Non-pigmented ciliary epithelial cell (primary cell): ENCODE measurements around the gene FARS2.

ENCODE experiments used
- DNase-seq: peaks from one replicate; pipeline ENCODE4 v3.0.0-alpha.2; 2010; ENCODE audit warnings: low read depth

FARS2 gene

DNA sequence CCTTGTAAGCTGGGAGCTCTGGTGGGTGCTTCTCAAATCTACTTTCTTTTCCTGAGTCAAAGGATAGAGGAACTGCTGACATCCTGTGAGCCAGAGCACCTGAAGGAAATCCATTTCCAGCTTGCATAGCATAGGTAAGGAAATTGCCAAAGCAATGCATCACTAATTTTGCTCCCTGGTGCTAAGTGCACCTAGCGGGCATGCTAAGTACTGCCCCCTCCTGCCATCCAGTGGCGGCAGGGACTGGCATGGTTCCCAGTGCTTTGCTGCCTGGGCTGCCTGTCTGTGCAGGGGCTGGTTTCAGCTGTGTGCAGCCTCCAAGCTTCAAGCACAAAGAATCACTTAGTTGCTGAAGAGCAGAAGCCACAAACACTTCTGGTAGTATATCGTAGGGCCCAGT, 63.9 kb downstream of the FARS2 start:
- no peak for DNase-seq

DNA sequence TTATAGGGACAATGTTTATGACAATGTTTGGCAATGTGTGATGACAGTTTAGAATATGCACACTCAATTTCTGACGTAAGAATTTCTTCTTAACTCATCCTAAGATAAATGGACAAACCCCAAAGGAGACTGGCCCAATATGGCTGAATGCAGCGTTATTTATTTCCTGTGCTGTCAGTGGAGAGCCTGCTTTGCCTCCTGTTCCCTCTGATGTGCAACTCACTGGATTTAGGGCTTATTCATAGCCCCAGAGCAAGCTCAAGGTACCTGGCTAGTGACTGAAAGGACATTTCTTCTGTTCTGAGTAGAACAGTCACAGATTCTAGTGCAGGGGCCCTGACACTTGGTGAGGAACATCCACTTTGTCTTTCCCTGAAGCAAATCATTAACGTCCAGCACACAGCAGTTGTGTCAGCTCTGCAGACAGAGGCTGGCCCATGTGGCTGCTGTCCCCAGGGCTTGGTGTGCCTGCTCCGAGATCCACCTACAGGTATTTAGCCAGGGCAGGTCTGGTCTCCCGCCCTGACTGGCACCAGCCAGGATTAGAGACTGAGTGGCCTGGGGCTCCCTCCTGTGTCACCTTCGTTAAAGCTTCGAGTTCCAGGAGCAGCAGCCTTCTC, 64.8 kb downstream of the FARS2 start:
- no peak for DNase-seq

DNA sequence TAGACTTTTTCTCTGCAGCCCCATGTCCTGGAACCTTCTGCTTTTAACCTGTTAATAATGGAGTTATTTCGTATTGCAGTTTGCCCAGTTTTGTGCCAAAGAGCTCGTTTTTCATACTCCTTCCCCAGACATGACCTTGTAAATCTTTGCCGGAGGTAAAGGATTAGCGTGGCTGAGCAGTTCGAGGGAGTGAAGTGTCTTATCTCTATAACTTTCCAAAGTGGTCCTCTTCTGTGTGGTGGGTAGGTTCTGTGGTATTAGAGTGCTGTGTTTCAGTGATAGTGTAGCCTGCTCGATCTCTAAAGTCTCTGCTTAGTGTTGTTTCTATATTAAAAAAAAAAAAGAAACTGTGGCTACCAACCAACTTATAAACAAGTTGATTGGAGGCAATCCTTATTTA, 67.5 kb downstream of the FARS2 start:
- DNase-seq = no peak

DNA sequence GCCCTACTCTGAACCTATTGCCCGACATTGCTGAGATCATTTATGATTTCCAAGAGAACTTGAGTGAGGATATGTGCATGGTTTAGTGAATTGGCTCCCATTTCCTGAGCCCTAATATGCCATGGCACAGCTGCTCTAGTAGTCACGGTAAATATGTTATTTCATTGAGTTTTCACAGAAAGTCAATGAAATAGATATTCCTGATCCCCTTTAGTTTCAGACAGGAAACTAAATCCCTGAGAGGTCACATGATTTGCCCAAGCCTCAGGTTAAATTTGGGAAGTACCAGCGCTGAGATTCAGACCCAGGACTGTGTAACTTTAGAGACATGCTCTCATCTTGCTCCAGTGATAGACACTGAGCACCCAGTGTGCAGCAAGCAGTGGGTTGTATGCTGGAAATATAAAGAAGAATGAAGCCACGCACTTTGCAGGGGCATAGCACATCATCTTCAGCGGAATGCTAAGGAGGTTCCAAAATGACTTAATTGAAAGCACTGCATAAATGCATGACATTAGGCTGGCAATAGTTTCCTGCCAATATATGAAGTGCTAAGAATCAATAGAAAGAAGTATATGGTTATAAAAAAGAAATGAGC, 70.6 kb downstream of the FARS2 start:
- DNase-seq = no peak

DNA sequence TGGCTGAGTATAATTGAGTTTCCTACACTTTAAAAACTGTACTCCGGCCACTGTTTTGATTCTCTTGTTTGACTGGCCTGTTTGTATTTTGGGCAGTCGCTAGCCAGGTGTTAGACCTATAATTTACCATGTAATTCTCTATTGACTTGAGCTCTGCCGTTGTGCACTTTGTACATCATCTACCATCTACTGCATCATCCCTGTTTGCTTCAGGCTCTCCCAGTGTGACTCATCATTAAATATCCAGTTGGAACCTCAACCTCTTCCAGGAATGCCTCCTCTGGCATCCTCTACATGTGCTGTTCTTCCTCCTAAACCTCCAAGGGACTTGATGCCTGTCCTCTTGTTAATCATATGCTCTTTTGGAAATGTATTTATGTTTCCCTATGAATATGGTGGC, 72.3 kb downstream of the FARS2 start:
- DNase-seq = no peak

DNA sequence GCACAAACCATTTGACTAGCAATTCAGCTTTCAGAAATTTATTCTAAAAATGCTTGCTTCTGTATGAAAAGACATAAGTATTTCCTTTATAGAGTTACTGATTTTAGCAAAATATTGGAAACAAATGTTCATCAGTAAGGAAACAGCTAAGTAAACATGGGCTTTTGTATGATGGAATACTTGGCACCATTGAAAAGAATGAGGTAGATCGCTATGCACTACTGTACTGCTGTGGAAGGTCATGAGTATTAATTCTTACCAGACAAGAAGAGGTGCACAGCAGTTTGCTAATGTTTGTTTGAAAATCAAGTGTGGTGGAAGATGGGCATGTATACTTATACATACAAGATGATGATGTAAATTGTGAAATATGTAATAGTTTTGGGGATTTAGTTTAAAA, 73.0 kb downstream of the FARS2 start:
- no peak for DNase-seq

DNA sequence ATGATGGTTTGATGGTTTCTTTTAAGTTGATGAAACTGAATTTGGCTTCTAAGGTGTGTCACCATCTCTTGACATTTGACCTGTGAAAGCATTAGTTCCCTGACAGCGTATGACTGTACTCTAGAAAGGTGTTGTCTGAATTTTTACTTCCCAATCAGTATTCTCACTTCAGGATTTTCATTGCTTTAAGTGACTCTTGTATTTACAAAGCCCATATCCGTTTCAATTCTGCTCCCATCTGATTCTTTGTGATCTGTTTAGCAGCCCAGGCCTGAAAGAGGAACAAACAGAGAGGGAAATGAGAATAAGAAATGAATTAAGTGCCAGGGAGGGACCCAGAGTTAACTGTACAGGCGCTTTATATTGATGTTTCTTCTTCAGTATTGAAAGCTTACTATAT, 73.7 kb downstream of the FARS2 start:
- DNase-seq = no peak

DNA sequence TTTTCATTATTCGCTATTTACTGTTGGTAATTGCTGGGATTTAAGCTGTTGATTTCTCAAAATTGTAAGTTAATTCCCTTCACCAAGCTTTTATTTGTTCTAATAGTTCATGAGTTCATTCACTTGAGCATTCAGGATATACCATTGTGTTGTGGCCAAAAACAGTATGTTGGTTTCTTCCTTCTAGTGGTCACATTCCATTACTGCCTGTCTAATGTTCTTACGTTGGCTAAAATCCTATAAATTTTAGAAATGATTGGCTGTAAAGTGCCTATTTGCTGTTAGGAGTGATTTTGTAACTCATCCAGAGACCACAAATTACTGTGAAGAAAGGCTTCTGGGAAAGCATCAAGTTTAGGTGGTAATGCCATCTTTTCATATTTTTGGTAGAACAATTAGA, 76.3 kb downstream of the FARS2 start:
- DNase-seq = no peak

DNA sequence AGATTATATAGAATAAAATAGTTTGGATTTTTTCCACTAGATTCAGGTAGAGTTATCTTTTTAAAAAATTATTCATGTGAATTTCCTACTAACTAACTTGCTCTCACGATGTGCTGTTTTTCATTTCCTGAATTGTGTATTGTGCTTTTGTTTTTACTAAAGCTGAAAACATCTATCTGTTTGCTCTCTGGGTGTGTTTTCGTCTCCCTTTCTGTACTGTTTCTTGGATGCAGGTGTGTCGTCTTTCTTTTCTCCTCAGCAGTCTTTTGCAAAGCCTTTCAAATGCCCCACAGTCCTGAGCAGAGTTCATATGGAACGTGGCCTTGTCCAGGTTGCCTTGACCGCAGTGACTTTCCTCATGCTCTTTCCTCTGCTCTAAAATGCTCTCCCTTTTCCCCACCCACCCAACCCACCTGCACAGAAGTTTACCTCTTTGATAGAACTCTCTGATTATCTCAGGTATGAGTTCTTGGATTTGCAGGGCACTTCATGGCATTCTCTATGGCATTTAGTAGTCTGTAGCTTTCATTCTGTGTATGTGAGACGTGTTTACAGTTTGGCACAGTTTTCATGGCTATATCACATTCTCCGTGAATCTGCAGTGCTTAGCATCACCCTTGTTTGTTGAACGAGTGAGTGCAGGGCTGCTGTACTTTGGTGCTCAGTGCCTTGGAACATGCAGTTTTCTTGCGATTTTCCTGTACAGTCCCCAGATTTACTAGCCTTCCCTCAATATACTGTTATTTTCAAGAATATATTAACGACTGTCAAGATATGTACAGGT, 77.1 kb downstream of the FARS2 start:
- no peak for DNase-seq

DNA sequence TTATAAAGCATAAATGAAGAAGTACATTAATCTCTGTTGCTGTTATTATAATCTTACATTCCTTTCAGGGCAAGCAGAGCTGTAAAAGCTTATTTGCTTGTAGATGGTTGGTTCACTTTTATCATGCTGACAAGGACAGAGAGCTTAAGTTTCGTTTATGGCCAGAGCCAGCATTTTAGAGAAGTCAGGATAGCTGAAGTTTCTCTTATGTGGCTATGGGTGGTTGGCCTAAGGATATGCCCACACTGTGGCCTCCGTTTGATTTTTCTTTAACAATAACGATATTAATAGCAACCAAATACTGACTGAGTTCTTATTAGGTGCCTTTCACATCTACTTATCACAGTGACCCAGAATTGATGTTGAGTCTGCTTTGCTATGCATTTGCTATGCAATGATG, 78.5 kb downstream of the FARS2 start:
- no peak for DNase-seq

DNA sequence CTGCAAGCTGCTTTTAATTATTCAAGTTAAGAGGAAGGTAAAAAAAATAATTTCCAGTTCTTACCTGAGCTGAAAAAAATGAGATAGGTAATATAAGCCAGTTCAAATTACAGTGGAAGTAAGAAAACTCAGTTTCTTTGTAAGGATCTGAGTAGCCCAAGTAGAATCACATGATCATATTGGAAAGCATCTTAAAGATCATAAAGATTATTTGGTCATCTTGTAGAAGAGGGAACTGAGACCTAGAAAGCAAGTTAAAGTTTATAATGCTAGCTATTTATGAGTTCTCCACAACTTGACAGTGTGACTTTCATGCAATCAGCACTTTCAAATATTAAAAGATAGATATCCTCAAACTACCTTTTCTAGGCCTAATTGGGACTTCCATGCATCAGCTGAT, 80.5 kb downstream of the FARS2 start:
- DNase-seq = no peak

DNA sequence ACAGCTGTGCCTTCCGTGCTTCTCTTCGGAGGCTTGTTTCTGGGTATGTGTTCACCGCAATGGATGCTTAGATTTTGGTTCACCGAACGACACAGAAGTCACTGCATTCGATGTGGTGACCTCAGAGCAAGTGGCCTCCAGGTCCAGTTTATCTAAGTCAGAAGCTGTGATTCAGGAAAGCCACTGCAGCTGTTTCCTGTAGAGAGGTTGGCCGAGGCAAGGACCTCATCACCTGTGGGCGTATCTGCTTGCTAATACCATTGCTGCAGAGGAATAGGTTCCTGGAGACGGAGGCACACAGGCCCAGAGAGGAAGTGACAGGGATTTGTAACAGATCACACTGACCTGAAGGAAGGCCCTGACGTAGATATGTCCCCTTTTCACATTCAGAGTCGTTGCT, 82.7 kb downstream of the FARS2 start:
- no peak for DNase-seq

DNA sequence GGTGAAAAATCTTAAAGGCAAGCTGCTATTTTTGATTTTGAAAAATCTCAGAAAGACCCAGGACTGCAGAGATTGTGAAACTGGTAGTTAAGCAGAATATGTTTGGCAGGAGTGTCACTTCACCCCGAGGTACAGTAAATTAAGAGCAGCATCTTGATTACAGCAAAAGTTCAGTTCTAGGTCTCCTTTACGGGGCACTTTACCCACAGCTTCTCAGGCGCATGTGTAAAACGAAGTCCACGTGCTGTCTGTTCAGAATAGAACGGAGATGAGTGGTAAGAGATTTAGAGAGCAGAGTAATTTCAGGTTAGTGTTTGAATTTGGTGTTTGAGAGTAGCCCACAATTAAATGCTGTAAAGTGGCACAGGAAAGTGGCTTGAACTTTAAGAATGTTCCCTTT, 84.0 kb downstream of the FARS2 start:
- DNase-seq = no peak

DNA sequence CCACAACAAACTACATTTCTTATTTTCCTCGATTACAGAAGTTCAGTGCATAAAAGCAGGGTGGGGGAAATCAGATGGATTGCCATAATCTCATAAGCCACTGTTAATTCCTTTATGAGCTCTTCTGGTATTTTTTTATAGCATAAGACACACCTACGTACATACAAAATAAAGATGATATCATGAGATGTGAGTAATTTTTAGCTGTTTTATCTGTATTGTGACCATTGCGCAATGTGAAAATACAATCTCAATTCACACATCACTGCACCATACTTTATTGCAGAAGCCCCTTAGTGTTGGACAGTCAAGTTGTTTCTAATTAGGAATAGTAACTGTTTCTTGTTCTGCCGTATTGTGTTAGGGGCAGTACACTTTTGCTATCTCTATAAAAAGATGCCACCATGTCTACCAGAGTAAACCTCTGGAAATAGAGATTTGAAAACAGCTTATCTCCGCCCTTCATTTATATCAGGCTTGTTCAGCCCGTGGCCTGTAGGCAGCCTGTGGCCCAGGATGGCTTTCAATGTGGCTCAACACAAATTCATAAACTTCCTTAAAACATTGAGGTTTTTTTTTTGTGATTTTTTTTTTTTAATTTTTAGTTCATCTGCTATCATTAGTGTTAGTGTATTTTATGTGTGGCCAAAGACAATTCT, 90.4 kb downstream of the FARS2 start:
- no peak for DNase-seq

DNA sequence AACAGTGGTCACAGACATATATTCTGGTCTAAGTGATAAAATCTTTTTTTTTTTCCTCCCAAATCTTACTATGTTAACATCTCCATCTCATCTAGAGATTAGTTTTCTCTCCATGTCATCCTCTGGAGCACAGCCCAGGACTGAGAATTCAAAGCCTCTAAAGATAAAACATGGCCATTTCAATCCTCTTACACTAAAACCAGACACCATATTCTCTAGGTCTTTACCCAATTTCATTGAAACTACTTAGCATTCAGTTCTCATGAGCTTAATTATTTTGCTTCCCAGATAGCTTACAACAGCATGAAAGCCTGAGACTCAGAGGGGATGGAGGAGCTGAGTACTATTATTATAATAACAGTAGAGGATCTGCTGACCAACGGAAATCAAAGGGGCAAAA, 92.7 kb downstream of the FARS2 start:
- no peak for DNase-seq

DNA sequence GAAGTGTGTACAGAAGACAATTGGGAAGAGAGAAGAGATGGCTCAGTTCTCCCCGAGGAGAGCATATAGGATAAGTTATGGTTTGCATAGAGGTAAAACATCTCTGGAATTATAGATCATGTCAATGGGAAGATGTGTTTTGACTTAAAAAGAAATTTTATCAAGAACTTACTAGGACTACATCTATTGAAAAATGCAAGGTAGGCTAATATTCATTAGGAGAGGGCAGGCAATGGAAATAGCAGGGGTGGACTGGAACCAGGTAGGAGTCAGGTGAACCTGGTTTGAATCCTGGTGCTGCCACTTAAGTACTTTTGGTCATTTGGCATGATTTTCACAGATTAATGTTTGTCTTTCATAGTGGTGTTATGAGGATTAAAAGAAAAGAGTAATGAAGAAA, 96.2 kb downstream of the FARS2 start:
- no peak for DNase-seq

DNA sequence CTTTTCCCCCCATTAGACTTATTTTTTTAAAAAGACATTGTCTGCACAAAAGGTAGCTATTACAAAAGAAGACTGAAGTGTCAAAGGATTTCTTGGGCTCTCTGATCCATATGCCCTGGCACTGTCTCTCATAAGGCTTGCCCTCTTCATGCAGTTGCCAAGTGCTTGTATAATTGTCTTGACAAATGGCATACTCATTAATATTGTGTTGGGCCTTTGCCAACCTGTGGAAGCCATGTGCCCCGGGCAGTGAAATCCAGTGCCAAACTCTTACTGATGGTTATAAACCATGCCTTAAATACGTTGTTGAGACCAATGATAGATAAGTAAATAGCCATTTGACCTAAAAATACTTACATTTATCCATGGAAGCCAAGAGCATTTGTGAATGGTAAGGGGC, 98.1 kb downstream of the FARS2 start:
- DNase-seq = no peak

DNA sequence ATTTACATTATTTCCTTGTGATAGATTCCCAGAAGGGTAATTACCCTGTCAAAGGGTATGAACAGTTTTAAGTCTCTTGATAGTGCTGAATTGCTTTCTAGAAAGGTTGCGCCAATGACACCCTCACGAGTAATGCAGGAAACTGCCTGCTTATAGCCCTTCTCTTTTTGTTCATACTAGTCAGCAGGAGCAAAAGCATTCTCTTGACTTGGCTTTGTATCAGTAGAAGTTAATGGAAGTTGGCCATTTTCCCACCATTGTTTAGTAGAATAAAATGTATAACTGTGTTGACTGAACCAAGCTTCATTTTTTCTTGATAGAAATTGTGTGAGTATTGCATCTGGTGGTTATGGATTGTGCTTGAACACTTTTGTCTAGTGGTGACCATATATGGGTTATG, 100.1 kb downstream of the FARS2 start:
- no peak for DNase-seq

DNA sequence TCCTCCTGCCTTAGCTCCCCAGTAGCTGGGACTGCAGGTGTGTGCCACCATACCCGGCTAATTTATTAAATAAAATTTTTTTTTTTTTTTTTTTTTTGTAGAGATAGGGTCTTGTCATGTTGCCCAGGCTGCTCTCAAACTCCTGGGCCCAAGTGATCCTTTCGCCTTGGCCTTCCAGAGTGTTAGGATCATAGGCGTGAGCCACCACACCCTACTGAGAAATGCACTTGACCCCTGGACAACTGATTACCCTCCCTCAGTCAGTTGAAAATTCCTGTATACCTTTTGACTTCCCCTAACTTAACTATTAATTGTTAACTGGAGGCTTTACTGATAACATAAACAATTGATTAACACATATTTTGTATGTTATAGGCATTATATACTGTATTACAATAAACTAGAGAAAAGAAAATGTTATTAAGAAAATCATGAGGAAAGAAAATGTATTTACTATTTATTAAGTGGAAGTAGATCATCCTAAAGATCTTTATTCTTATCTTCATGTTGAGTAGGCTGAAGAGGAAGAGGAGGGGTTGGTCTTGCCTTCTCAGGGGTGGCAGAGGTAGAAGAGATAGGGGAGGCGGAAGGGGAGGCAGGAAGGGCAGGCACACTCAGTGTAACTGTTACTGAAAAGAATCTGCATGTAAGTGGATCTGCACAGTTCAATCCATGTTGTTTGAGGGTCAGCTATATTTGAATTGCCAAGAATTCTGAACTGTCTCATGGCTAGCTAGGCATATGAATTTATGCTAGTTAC, 104.3 kb downstream of the FARS2 start:
- no peak for DNase-seq

DNA sequence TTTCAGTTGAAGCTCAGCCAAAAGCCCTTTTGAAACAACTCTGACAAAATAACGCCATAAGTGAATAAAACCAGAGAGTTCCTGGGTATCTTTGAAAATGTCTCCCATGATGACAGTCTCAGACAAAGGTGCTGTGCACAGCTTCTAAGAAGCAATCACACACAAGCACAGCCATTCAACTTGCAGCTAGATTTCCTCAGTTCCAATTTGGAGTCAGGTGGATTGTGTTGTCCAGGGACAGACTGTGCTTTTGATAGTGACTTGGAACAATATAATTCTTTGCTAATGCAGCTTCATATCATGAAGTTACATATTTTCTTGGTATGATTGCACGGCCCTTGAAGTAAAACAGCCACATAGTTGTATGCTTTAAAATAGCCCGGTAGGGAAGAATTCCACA, 105.6 kb downstream of the FARS2 start:
- no peak for DNase-seq

DNA sequence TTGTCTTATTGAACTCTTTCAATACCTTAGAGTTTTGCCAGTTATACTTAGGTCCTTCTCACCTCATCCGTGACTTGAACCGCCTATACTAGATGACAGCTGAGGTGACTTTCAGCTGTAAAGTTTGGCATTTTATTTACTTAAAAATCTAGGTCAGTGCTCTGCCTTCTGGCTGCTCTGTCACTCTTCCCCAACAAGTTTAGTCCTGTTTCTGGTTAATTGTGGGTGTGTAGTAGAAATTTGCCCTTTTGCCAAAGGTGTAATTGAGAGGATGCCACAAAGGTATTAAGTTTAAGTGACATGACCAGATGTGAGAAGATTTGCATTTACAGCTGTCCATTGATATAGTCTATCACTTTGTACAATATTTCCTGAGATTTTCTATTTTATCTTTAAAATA, 106.2 kb downstream of the FARS2 start:
- no peak for DNase-seq

DNA sequence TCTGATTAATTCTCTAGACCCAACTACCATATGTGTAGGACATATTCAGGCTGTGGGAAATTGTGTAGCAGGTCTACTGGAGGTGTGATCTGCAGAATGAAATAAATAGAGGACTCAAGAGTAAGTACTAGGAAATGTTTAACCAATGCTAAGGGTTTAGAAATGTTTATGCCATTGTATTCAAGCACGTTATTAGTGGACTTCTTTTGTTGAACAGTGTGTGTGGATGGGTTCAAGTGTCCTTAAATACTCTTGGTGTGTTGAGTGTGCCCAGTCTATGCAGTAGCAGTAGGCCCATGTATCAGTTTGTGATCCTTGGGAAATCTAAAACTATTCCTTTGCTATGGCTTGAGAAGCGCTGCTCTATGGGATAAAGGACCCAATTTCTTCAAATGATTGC, 112.1 kb downstream of the FARS2 start:
- no peak for DNase-seq
